HepG2 (cell line): ENCODE data around the gene ZDHHC16. TPM values are rescaled to one million over a fixed set of nuclear protein-coding genes. Genes with fewer than 3 reads are reported as not detected.
A peak's percentile ranks its signal among the peaks of the same experiment; 100 is the strongest.

Experiments
- CENPT ChIP-seq: sonication (generic); formaldehyde crosslinking; IDR thresholded peaks from 2 replicates; pipeline ENCODE4 v1.8.0; 2022; ENCODE audit warnings: low read depth, mild to moderate bottlenecking, moderate library complexity, missing genetic modification reagents
- ETV5 ChIP-seq: IDR thresholded peaks from 2 replicates; pipeline ENCODE4 v1.6.1; 2018; ENCODE audit warnings: missing biosample characterization, missing genetic modification reagents, inconsistent platforms, borderline replicate concordance
- GMEB1 ChIP-seq: sonication (generic); formaldehyde crosslinking; IDR thresholded peaks from 2 replicates; pipeline ENCODE4 v1.5.1; 2020; ENCODE audit warnings: missing genetic modification reagents, mild to moderate bottlenecking, borderline replicate concordance
- MIER3 ChIP-seq: IDR thresholded peaks from 2 replicates; pipeline ENCODE4 v1.6.1; 2016; ENCODE audit warnings: missing compliant biosample characterization, borderline replicate concordance
- NR0B2 ChIP-seq: sonication (generic); formaldehyde crosslinking; IDR thresholded peaks from 2 replicates; pipeline ENCODE4 v1.4.0; 2020; ENCODE audit warnings: mild to moderate bottlenecking, missing genetic modification reagents
- PRDM10 ChIP-seq: sonication (generic); formaldehyde crosslinking; IDR thresholded peaks from 2 replicates; pipeline ENCODE4 v1.4.0; 2020; ENCODE audit warnings: low read depth, missing genetic modification reagents
- REST ChIP-seq, 2 experiments: IDR thresholded peaks; 2 replicates each; pipeline ENCODE4 v1.6.1; 2011 to 2012; ENCODE audit warnings: low read length in 2 of 2, borderline replicate concordance in 1 of 2, low read depth in 1 of 2, mild to moderate bottlenecking in 1 of 2, moderate library complexity in 1 of 2
- ZNF501 ChIP-seq: sonication (generic); formaldehyde crosslinking; IDR thresholded peaks from 2 replicates; pipeline ENCODE4 v1.5.1; 2020; ENCODE audit warnings: mild to moderate bottlenecking, moderate library complexity, missing genetic modification reagents
- ZNF672 ChIP-seq: sonication (generic); formaldehyde crosslinking; IDR thresholded peaks from 2 replicates; pipeline ENCODE4 v1.8.1; 2022; ENCODE audit warnings: missing genetic modification reagents
- ZNF674 ChIP-seq: sonication (generic); formaldehyde crosslinking; IDR thresholded peaks from 2 replicates; pipeline ENCODE4 v1.5.0; 2020; ENCODE audit warnings: low read depth, mild to moderate bottlenecking, missing genetic modification reagents
- ZNF704 ChIP-seq: sonication (generic); formaldehyde crosslinking; IDR thresholded peaks from 2 replicates; pipeline ENCODE4 v1.8.1; 2023; ENCODE audit warnings: mild to moderate bottlenecking, inconsistent platforms, moderate library complexity, missing genetic modification reagents, borderline replicate concordance
- ZNF772 ChIP-seq: sonication (generic); formaldehyde crosslinking; IDR thresholded peaks from 2 replicates; pipeline ENCODE4 v1.5.0; 2020; ENCODE audit warnings: mild to moderate bottlenecking, missing genetic modification reagents
- ZNF850 ChIP-seq: sonication (generic); formaldehyde crosslinking; conservative IDR thresholded peaks from 2 replicates; pipeline ENCODE4 v1.9.0; 2021; ENCODE audit warnings: mild to moderate bottlenecking, missing genetic modification reagents
- ZUFSP ChIP-seq: sonication (generic); formaldehyde crosslinking; IDR thresholded peaks from 2 replicates; pipeline ENCODE4 v1.9.0; 2021; ENCODE audit warnings: missing genetic modification reagents, mild to moderate bottlenecking, borderline replicate concordance
- ZZZ3 ChIP-seq: sonication (generic); formaldehyde crosslinking; IDR thresholded peaks from 2 replicates; pipeline ENCODE4 v1.4.0; 2020; ENCODE audit warnings: missing genetic modification reagents, mild to moderate bottlenecking, borderline replicate concordance
- polyA plus RNA-seq, 8 experiments: library from polyadenylated mRNA; depleted of rRNA in 3 of 8; stranded (reverse) in 7 of 8; unstranded in 1 of 8; fragments of >200 nt; fragmentation: Illumina TruSeq in 4 of 8; extraction: Trizol in 4 of 8; gene quantifications; 2 replicates each; pipeline versions ENCODE4 v1.2.1 to v1.2.3, GENCODE V29; 2011 to 2016; ENCODE audit warnings: low read depth in 4 of 8, missing spikeins in 1 of 8, mixed read lengths in 1 of 8; ENCODE audit not compliant: insufficient read depth in 1 of 8
- total RNA-seq, 5 experiments: library from RNA; depleted of rRNA; stranded (reverse); fragments of >200 nt; fragmentation: Illumina TruSeq; extraction: Trizol; gene quantifications; 2 replicates each; pipeline ENCODE4 v1.2.3, GENCODE V29; 2016; ENCODE audit warnings: low read depth in 1 of 5

The ZDHHC16 gene
- total and polyA plus RNA-seq, 2 of the 13 experiments (the other 11 are each of a cell fraction or from before 2014, with no cell fraction given): 40.8 to 41.8 TPM

GRCh38 chr10:97401455-97401919 lies 44.5 kb upstream of the ZDHHC16 start (continued):
- no peak for TF ChIP-seq ZNF850 (CRISPR knock-in tag)
- TF ChIP-seq GMEB1: no peak
- no peak for TF ChIP-seq MIER3 (CRISPR knock-in tag)
- 0 out of 2 replicates have a peak, but pooled peaks have one; percentile 23 for TF ChIP-seq ZNF501 (CRISPR knock-in tag)
- no peak for TF ChIP-seq REST (IDR thresholded peaks at IDR 0.05; ENCODE audit: borderline replicate concordance in 1 of 2, low read depth in 1 of 2, low read length in 2 of 2)
- no peak for TF ChIP-seq ZNF674 (CRISPR knock-in tag)
- no peak for TF ChIP-seq ZNF672 (CRISPR knock-in tag)
- no peak for TF ChIP-seq PRDM10 (CRISPR knock-in tag)
- no peak for TF ChIP-seq ETV5
- no peak for TF ChIP-seq ZNF772 (CRISPR knock-in tag)
- TF ChIP-seq ZUFSP (CRISPR knock-in tag): no peak
- no peak for TF ChIP-seq NR0B2 (CRISPR knock-in tag)
- no peak for TF ChIP-seq CENPT (CRISPR knock-in tag)
- TF ChIP-seq ZZZ3 (CRISPR knock-in tag): 0 out of 2 replicates have a peak, but pooled peaks have one; percentile 13
- peak; percentile 10; the same call in 1 of the 2 replicates for TF ChIP-seq ZNF704 (CRISPR knock-in tag)
